ENCODE results near the gene ZMYND10. TPM values are rescaled to one million over a fixed set of nuclear protein-coding genes. Genes with fewer than 3 reads are reported as not detected.

Gene ZMYND10
- total RNA-seq (10 to 100 TPM in 1 of 2 donors, 1 to 10 TPM in 1; 8.8 to 54.1 TPM), polyA plus RNA-seq (ENCODE audit: insufficient read length in 2 of 2) (10 to 100 TPM; 28.6 to 40.9 TPM)
- long read RNA-seq, donor 1, transcript ZMYND10-201 (12 exons, 2,896 nt) = major isoform, 9 of 9 reads
- long read RNA-seq, donor 1, partial matches to known transcripts = 0 of 9 reads
- long read RNA-seq, donor 1, other reads (novel, unspliced or antisense) = 0 of 9 reads
- long read RNA-seq, donor 2, transcript ZMYND10-201 (12 exons, 2,896 nt) = major isoform, 5 of 12 reads
- long read RNA-seq, donor 2, partial matches to known transcripts = 6 of 12 reads
- long read RNA-seq, donor 2, other reads (novel, unspliced or antisense) = 0 of 12 reads
- long read RNA-seq, donor 3, partial matches to known transcripts = 0 of 3 reads
- long read RNA-seq, donor 3, other reads (novel, unspliced or antisense) = 0 of 3 reads
- long read RNA-seq, donor 4, transcript ZMYND10-201 (12 exons, 2,896 nt) = major isoform, 5 of 5 reads
- long read RNA-seq, donor 4, partial matches to known transcripts = 0 of 5 reads
- long read RNA-seq, donor 4, other reads (novel, unspliced or antisense) = 0 of 5 reads

DNA sequence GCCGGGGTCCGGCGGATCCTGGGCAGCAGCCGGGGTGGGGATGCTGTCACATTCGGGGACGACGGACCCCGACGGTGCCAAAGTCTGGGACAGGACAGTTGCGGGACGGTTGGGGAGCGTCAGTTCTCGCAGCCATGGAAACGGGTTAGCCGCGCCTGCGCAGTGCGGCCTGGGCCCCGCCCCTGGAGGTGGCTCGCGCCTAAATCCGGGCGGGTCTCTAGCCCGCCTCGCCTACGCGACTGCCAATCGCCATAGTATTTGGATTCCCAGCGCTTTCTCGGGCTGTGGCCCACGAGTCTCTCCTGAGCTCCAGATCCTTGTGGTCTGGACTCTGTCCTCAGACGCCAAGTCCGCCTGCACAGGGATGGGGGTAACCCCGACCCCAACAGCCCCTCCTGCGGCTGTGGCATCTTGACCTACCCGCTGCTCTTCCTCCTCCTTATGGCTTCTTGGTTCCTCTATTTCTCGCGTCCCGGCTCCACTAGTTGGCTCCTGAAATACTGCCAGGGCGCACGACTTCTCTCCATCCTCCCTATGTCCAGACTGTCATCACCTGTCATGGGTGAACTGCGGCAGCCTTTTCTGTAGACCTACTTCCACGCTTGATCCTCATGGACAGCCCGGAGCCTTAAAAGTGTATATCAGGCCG, at the start of gene ZMYND10:
Gene ZMYND10, minus strand, starts transcription at position 147 of the 649 bp plus-strand sequence. CDS start 153 bp downstream, outside the sequence.
- WGBS (ENCODE audit: insufficient coverage) = 11% methylated on average over 45 of the region's 45 CpGs
- peaks cover 64% of the 10 kb centered on the region for H3K4me1 ChIP-seq (ENCODE audit: control insufficient read depth, insufficient read depth, low read length)
- DNase-seq (ENCODE audit: low read depth in 4 of 6, low spot score in 6 of 6) = peak in 2 of 6 donors; percentile 74 to 80
- peak within 1 kb of the TSS; percentile 51 for H3K4me3 ChIP-seq (ENCODE audit: low read depth, low read length)
- peaks cover 17% of the 10 kb centered on the region for H3K27me3 ChIP-seq (ENCODE audit: control insufficient read depth, insufficient read depth, low read length)
- peaks cover 44% of the 10 kb centered on the region for H3K36me3 ChIP-seq (ENCODE audit: control insufficient read depth, insufficient read depth, low read length)
- H3K27ac ChIP-seq (ENCODE audit: low read depth, low read length) = no peak within 1 kb of the TSS
- no peaks in the 10 kb centered on the region for H3K9me3 ChIP-seq (ENCODE audit: control insufficient read depth, insufficient read depth, low read length)

DNA sequence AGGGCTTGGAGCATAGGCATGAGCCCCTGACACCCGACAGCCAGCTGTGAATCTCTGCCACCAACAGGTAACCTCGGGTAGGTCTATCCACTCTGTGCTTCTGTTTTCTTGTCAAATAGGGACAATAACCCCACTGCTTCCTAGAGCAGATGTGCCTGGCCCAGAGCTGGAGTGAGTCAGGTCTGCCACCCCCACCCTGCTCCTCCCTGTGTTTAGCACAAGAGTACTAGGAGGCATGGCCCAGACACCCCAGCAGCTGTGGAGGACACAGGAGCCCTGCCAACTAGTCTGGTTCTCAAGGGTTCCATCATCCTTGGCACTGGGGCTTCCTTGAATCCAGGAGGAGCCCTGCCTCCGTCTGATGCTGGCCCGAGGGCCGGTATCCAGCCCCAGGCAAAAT, 47.5 kb upstream of the ZMYND10 start:
- Histone ChIP-seq H3K27ac (ENCODE audit: low read depth, low read length) (no peak overlapping the region), H3K36me3 (ENCODE audit: control insufficient read depth, insufficient read depth, low read length) (peaks cover 29% of the 10 kb centered on the region), H3K9me3 (ENCODE audit: control insufficient read depth, insufficient read depth, low read length) (no peaks in the 10 kb centered on the region), H3K4me3 (ENCODE audit: low read depth, low read length) (no peak overlapping the region), H3K4me1 (ENCODE audit: control insufficient read depth, insufficient read depth, low read length) (peaks cover 48% of the 10 kb centered on the region), H3K27me3 (ENCODE audit: control insufficient read depth, insufficient read depth, low read length) (no peaks in the 10 kb centered on the region)
- 79% methylated on average over 3 of the region's 5 CpGs for WGBS (ENCODE audit: insufficient coverage)
- DNase-seq (ENCODE audit: low read depth in 4 of 6, low spot score in 6 of 6) = no peak

DNA sequence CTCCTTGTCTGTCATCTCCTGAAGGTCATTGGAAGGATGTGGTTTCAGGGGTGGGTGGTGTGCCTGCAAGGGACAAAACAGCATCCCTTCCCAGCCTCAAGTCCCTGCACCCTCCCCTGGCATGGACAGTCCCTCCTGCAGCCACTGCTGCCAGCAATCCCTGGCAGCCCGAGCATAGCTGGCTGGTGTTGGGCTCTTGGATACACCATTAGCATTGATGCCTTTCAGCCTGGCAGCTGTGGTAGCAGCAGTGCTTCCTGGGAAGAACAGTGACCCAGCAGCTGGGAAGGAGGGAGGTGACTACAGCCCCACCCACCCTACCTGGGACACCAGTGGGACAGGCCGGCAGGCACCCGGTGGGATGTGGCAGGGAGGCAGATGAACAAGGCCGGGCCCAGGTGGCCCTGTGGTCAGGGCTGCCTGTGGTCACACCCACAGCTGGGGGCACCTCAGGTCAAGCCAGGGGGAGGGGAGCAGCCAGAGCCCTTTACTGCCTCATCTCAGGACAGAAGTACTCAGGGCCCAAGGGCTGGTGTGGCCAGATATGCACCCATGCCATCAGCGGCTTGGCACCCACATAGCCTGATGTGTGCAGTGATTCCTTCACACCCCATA, 46.7 kb upstream of the ZMYND10 start:
- Histone ChIP-seq H3K27me3 (ENCODE audit: control insufficient read depth, insufficient read depth, low read length) (no peaks in the 10 kb centered on the region), H3K9me3 (ENCODE audit: control insufficient read depth, insufficient read depth, low read length) (no peaks in the 10 kb centered on the region), H3K36me3 (ENCODE audit: control insufficient read depth, insufficient read depth, low read length) (peaks cover 34% of the 10 kb centered on the region), H3K27ac (ENCODE audit: low read depth, low read length) (no peak overlapping the region), H3K4me1 (ENCODE audit: control insufficient read depth, insufficient read depth, low read length) (peaks cover 56% of the 10 kb centered on the region), H3K4me3 (ENCODE audit: low read depth, low read length) (no peak overlapping the region)
- 64% methylated on average over 5 of the region's 5 CpGs for WGBS (ENCODE audit: insufficient coverage)
- peak in 2 of 6 donors; percentile 49 to 68 for DNase-seq (ENCODE audit: low read depth in 4 of 6, low spot score in 6 of 6)

DNA sequence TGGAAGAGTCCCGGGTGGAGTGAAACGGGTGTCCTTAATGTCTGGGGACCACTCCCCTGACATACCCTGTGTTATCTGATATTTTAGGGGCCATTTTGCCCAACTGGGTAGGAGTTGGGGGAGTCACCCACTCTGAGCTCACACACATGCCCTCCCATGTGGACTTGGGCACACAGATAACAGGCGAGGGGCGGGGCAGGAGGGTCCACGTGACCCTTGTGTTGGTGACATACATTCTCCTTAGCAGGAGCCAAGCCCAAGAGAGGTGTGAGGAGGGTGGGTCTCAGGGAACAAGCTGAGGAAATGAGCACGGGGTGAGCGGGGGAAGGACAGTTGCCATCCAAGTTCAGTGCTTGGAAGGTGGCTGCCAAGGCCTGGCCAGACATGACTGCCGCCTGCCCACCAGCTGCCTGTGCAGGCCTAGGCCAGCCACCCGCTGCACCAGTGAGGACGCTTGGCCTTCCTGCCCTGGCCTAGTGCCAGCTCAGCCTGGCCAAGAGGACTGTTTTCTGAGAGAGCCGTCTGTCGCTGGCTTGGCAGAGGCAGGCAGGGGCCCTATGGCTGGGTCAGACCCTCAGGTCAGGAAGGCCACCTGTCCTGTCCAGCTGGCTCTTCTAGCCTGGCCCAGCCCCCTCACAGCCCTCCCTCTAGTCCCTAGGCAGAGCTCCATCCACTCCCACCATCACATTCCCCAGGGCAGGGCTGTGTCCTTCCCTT, 45.1 kb upstream of the ZMYND10 start:
- Histone ChIP-seq H3K27ac (ENCODE audit: low read depth, low read length) (no peak overlapping the region), H3K27me3 (ENCODE audit: control insufficient read depth, insufficient read depth, low read length) (no peaks in the 10 kb centered on the region), H3K9me3 (ENCODE audit: control insufficient read depth, insufficient read depth, low read length) (no peaks in the 10 kb centered on the region), H3K4me3 (ENCODE audit: low read depth, low read length) (no peak overlapping the region), H3K4me1 (ENCODE audit: control insufficient read depth, insufficient read depth, low read length) (peaks cover 58% of the 10 kb centered on the region), H3K36me3 (ENCODE audit: control insufficient read depth, insufficient read depth, low read length) (peaks cover 39% of the 10 kb centered on the region)
- 44% methylated on average over 9 of the region's 12 CpGs for WGBS (ENCODE audit: insufficient coverage)
- DNase-seq (ENCODE audit: low read depth in 4 of 6, low spot score in 6 of 6) = peak in 3 of 6 donors; percentile 35 to 73 (median 54)

DNA sequence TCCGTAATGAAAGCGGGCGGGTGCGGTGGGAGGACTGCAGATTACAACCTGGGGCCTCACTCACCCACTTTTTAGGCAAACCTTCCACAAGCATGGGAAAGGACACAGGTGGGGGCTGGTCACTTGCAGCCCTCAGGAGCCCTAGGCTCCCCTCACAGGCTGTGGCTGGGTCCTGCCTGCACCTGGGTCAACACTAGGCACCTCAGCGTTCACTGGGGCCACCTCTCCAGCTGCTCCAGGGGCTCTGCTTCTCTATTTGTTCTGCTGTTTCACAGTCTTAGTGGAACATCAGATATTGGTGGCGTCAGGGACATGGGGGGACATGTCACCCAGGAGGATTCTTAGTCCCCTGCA, 43.9 kb upstream of the ZMYND10 start:
- peaks cover 43% of the 10 kb centered on the region for H3K36me3 ChIP-seq (ENCODE audit: control insufficient read depth, insufficient read depth, low read length)
- peaks cover 69% of the 10 kb centered on the region for H3K4me1 ChIP-seq (ENCODE audit: control insufficient read depth, insufficient read depth, low read length)
- H3K27me3 ChIP-seq (ENCODE audit: control insufficient read depth, insufficient read depth, low read length) = no peaks in the 10 kb centered on the region
- WGBS (ENCODE audit: insufficient coverage) = 96% methylated on average over 5 of the region's 6 CpGs
- H3K4me3 ChIP-seq (ENCODE audit: low read depth, low read length) = no peak overlapping the region
- no peak for DNase-seq (ENCODE audit: low read depth in 4 of 6, low spot score in 6 of 6)
- no peak overlapping the region for H3K27ac ChIP-seq (ENCODE audit: low read depth, low read length)
- no peaks in the 10 kb centered on the region for H3K9me3 ChIP-seq (ENCODE audit: control insufficient read depth, insufficient read depth, low read length)

DNA sequence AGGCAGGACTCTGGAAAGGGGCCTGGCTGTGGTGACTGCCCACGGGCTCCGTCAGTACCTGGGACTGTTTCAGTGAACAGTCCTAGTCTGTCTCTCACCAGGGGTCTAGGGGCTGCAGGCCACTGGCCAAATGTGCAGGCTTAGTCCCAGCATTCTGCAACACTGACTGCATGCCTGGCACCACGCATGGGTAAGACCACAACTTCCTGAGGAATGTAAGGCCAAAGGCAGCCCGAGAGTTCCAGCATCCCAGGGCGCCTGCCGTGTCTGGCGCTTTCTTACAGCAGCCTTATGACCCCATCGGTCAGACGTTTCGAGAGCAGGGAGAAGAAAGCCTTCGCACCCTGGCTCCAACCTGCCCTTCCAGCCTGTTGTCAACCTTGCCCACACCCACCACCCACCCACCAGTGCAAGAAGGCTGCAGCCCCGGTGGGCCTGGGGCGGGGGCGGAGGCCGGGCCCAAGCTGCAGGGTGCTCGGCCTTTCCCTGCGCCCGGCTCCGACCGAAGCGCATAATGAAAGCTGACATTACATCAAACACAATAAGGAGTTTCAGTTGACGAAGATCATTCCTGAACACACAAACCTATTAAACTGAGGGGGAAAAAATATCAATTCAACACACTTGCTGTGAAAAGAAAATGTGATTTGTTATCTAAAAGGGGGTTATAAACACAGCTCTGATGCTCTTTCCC, 43.3 kb upstream of the ZMYND10 start:
- no peak overlapping the region for H3K4me3 ChIP-seq (ENCODE audit: low read depth, low read length)
- no peaks in the 10 kb centered on the region for H3K9me3 ChIP-seq (ENCODE audit: control insufficient read depth, insufficient read depth, low read length)
- H3K27me3 ChIP-seq (ENCODE audit: control insufficient read depth, insufficient read depth, low read length) = no peaks in the 10 kb centered on the region
- H3K27ac ChIP-seq (ENCODE audit: low read depth, low read length) = peak overlapping the region; percentile 48
- peaks cover 69% of the 10 kb centered on the region for H3K4me1 ChIP-seq (ENCODE audit: control insufficient read depth, insufficient read depth, low read length)
- H3K36me3 ChIP-seq (ENCODE audit: control insufficient read depth, insufficient read depth, low read length) = peaks cover 46% of the 10 kb centered on the region
- peak in 1 of 6 donors; percentile 41 for DNase-seq (ENCODE audit: low read depth in 4 of 6, low spot score in 6 of 6)
- WGBS (ENCODE audit: insufficient coverage) = 48% methylated on average over 10 of the region's 22 CpGs

DNA sequence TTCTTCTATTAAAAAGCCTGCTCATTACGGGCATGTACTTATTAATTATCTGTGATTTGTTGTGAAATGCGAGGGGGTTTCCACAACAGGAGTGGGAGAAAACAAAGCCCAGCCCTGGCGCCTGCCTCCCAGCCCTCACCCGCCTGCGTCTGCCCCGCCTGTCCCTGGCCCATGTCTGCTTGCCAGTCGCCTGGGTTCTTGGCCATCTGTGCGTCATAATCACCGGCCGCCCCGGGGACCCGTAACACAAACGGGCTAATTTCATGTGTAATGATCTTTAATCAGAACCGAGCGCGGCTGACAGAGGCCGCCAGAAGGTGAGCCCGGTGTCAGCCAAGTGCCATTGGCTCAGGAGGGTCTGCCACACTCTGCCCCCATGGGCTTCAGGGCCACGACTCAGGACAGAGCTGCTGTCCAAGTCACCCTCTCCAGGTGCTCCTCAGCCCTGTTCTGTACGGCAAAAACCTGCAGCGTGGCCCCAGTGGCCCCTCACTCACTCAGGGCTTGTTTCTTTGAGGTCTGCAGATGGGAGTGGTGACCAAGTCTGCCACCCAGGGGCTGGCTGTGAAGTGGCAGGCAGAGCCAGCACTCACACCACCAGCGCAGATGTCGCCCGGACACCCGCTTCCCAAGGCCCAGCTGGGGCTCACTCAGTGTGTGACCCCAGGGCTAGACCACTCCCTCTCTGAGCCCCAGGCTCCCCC, 42.6 kb upstream of the ZMYND10 start:
- 41% methylated on average over 24 of the region's 25 CpGs for WGBS (ENCODE audit: insufficient coverage)
- Histone ChIP-seq H3K4me1 (ENCODE audit: control insufficient read depth, insufficient read depth, low read length) (peaks cover 66% of the 10 kb centered on the region), H3K4me3 (ENCODE audit: low read depth, low read length) (no peak overlapping the region), H3K36me3 (ENCODE audit: control insufficient read depth, insufficient read depth, low read length) (peaks cover 47% of the 10 kb centered on the region), H3K27me3 (ENCODE audit: control insufficient read depth, insufficient read depth, low read length) (no peaks in the 10 kb centered on the region), H3K27ac (ENCODE audit: low read depth, low read length) (peak overlapping the region; percentile 48), H3K9me3 (ENCODE audit: control insufficient read depth, insufficient read depth, low read length) (no peaks in the 10 kb centered on the region)
- peak in 2 of 6 donors; percentile 54 to 81 for DNase-seq (ENCODE audit: low read depth in 4 of 6, low spot score in 6 of 6)

DNA sequence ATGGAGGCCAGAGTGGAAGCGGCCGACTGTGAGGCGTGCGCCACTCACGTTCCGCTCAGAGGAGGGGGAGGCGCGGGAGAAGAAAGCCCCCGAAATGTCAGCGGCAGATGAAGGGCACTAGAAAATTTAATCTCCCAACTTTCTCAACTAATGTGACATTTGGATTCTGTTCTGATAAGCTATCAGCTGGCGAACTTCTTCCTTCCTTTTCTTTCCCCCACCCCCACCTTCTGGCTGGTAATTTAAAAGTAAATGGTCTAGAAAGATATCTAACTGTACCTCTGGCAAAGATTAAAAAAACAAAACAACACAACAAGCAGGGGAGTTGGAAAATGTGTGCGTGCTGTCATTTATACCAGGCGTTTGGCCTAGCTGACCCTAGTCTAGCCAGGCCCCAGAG, 40.2 kb upstream of the ZMYND10 start:
- Histone ChIP-seq H3K4me3 (ENCODE audit: low read depth, low read length) (no peak overlapping the region), H3K36me3 (ENCODE audit: control insufficient read depth, insufficient read depth, low read length) (peaks cover 31% of the 10 kb centered on the region), H3K9me3 (ENCODE audit: control insufficient read depth, insufficient read depth, low read length) (no peaks in the 10 kb centered on the region), H3K27ac (ENCODE audit: low read depth, low read length) (no peak overlapping the region), H3K27me3 (ENCODE audit: control insufficient read depth, insufficient read depth, low read length) (no peaks in the 10 kb centered on the region), H3K4me1 (ENCODE audit: control insufficient read depth, insufficient read depth, low read length) (peaks cover 64% of the 10 kb centered on the region)
- no CpG with 5 or more reads among the region's 13 CpGs for WGBS (ENCODE audit: insufficient coverage)
- DNase-seq (ENCODE audit: low read depth in 4 of 6, low spot score in 6 of 6) = peak in 1 of 6 donors; percentile 64

All from spinal cord (tissue), 10 donors.